ENCODE results near the gene BGLAP. TPM values are rescaled to one million over a fixed set of nuclear protein-coding genes. Genes with fewer than 3 reads are reported as not detected.

The BGLAP gene
- total and polyA plus RNA-seq, 2 of the 13 experiments (the other 11 are each of a cell fraction or from before 2014, with no cell fraction given) = 0.62 to 1.6 TPM

GRCh38 chr1:156291226-156292061 lies 49.5 kb downstream of the BGLAP start (continued):
- TF ChIP-seq PBX3 (CRISPR knock-in tag; IDR thresholded peaks at IDR 0.05; ENCODE audit: borderline replicate concordance) = no peak
- peak; percentile 87 for TF ChIP-seq POLR2G (IDR thresholded peaks at IDR 0.05; ENCODE audit: low read depth, low read length)
- no peak for TF ChIP-seq ZSCAN22 (CRISPR knock-in tag; IDR thresholded peaks at IDR 0.05)
- TF ChIP-seq TRAFD1 (CRISPR knock-in tag; IDR thresholded peaks at IDR 0.05; ENCODE audit: borderline replicate concordance) = no peak
- peak; percentile 72; the same call in 1 of the 2 replicates for TF ChIP-seq NR2F2 (IDR thresholded peaks at IDR 0.05; ENCODE audit: borderline replicate concordance, low read depth)
- peak; percentile 74; the same call in 1 of the 2 replicates for TF ChIP-seq ZNF556 (CRISPR knock-in tag; IDR thresholded peaks at IDR 0.05; ENCODE audit: borderline replicate concordance)
- peak; percentile 87 for TF ChIP-seq RBFOX2 (IDR thresholded peaks at IDR 0.05; ENCODE audit: low read depth, low read length)
- 0 out of 2 replicates have a peak, but pooled peaks have one; percentile 59 for TF ChIP-seq ZNF746 (CRISPR knock-in tag; IDR thresholded peaks at IDR 0.05)
- peak; percentile 61 for TF ChIP-seq ARID5B (CRISPR knock-in tag; IDR thresholded peaks at IDR 0.05)
- TF ChIP-seq BRCA1 (CRISPR knock-in tag; IDR thresholded peaks at IDR 0.05) = peak; percentile 64; the same call in 1 of the 2 replicates
- TF ChIP-seq ZMAT5 (CRISPR knock-in tag; IDR thresholded peaks at IDR 0.05; ENCODE audit: borderline replicate concordance, low read depth) = no peak
- TF ChIP-seq ZFP82 (CRISPR knock-in tag; IDR thresholded peaks at IDR 0.05; ENCODE audit: borderline replicate concordance) = no peak; the same call in 1 of the 2 replicates
- no peak for TF ChIP-seq ZNF296 (CRISPR knock-in tag; conservative IDR thresholded peaks at IDR 0.05)
- 0 out of 2 replicates have a peak, but pooled peaks have one; percentile 40 for TF ChIP-seq HBP1 (CRISPR knock-in tag; IDR thresholded peaks at IDR 0.05; ENCODE audit: low read depth)
- TF ChIP-seq, protein P1, sequence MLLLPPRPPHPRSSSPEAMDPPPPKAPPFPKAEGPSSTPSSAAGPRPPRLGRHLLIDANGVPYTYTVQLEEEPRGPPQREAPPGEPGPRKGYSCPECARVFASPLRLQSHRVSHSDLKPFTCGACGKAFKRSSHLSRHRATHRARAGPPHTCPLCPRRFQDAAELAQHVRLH (CRISPR knock-in tag; IDR thresholded peaks at IDR 0.05; ENCODE audit: borderline replicate concordance, low read depth) = peak; percentile 48; the same call in 1 of the 2 replicates
- no peak for TF ChIP-seq HHEX (CRISPR knock-in tag; IDR thresholded peaks at IDR 0.05)
- TF ChIP-seq GABPB1 (CRISPR knock-in tag; IDR thresholded peaks at IDR 0.05) = peak; percentile 71
- no peak for TF ChIP-seq SMAD3 (CRISPR knock-in tag; IDR thresholded peaks at IDR 0.05)

All from HepG2 (cell line).